Tibial artery (tissue), 4 donors: ENCODE results near the gene GPR25.
"Not testable (repeated sequence)": the region's sequence is repeated elsewhere in the genome, so short reads cannot be mapped to it uniquely, and the experiment has no call there.

Source experiments
- DNase-seq, 2 donors: peaks; one replicate each; pipeline ENCODE4 v3.0.0-alpha.2; 2019
- H3K27ac ChIP-seq, 2 donors: fragments of 200-600 bp; sonication (generic) in 1 of 2; 1 replicate in 1 of 2; 2 replicates in 1 of 2; pipeline ENCODE4 v1.5.1; 2018 to 2019; ENCODE audit warnings: mild to moderate bottlenecking in 1 of 2
- H3K27me3 ChIP-seq, 2 donors: fragments of 200-600 bp; sonication (generic) in 1 of 2; one replicate each; pipeline versions ENCODE4 v1.5.1 to v1.6.0; 2016 to 2019
- H3K36me3 ChIP-seq, 3 donors: fragments of 200-600 bp; sonication (generic) in 2 of 3; one replicate each; pipeline ENCODE4 v1.5.1; 2016 to 2019; ENCODE audit warnings: mild to moderate bottlenecking in 2 of 3
- H3K4me1 ChIP-seq, 4 donors: fragments of 200-600 bp; sonication (generic) in 2 of 4; 1 replicate in 3 of 4; 2 replicates in 1 of 4; pipeline ENCODE4 v1.5.1; 2016 to 2019
- H3K4me3 ChIP-seq, 2 donors: fragments of 200-600 bp; sonication (generic) in 1 of 2; 1 replicate in 1 of 2; 2 replicates in 1 of 2; pipeline ENCODE4 v1.5.1; 2018 to 2019; ENCODE audit warnings: mild to moderate bottlenecking in 2 of 2
- H3K9me3 ChIP-seq, 3 donors: fragments of 200-600 bp; sonication (generic) in 1 of 3; one replicate each; pipeline ENCODE4 v1.5.1; 2016 to 2019
- intact Hi-C: fragments of 100-400 bp; cut with DNase I; formaldehyde crosslinking; loops from one replicate; pipeline ENCODE4 v1.15.0; 2023; ENCODE audit warnings: low total_unique reads
- TF ChIP-seq, protein P1 (sequence below), 2 experiments: fragments of 200-600 bp in 1 of 2; fragments of 450-650 bp in 1 of 2; IDR thresholded peaks; one replicate each; pipeline ENCODE4 v1.5.1; 2017 to 2019; ENCODE audit warnings: antibody characterized with exemption in 2 of 2, mild to moderate bottlenecking in 1 of 2, moderate library complexity in 1 of 2

The GPR25 gene

GRCh38 chr1:200908191-200908868, 35.5 kb downstream of the GPR25 start:
- intact Hi-C loops, result no loop called here
- Histone ChIP-seq H3K27me3 (no peaks in the 10 kb centered on the region), H3K4me3 (no peak overlapping the region), H3K36me3 (no peaks in the 10 kb centered on the region), H3K4me1 (peaks cover 0 to 8% (median 0%) of the 10 kb centered on the region in 4 donors), H3K27ac (no peak overlapping the region), H3K9me3 (no peaks in the 10 kb centered on the region)
- DNase-seq, result no peak
- TF ChIP-seq, protein P1, sequence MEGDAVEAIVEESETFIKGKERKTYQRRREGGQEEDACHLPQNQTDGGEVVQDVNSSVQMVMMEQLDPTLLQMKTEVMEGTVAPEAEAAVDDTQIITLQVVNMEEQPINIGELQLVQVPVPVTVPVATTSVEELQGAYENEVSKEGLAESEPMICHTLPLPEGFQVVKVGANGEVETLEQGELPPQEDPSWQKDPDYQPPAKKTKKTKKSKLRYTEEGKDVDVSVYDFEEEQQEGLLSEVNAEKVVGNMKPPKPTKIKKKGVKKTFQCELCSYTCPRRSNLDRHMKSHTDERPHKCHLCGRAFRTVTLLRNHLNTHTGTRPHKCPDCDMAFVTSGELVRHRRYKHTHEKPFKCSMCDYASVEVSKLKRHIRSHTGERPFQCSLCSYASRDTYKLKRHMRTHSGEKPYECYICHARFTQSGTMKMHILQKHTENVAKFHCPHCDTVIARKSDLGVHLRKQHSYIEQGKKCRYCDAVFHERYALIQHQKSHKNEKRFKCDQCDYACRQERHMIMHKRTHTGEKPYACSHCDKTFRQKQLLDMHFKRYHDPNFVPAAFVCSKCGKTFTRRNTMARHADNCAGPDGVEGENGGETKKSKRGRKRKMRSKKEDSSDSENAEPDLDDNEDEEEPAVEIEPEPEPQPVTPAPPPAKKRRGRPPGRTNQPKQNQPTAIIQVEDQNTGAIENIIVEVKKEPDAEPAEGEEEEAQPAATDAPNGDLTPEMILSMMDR (IDR thresholded peaks at IDR 0.05), result no peak

DNA sequence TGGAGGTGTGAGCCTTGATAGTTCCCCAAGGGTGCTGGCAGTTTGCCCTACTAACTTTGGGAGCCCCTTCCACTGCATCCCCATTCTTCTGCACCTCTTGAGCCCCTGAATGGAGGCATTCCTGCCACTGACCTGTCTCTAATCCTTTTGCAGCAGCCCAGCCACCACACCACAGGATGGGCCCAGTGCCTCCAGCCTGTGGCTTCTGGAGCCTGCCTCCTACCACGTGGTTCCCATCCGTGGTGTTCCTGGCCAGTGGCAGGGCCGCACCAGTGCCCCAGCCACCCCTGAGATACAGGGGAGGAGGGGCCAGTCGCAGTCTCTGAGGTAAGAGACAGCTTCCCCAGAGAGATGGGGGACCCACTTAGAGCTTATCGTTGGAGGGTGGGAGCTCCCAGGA, 36.3 kb downstream of the GPR25 start:
- no peak overlapping the region for H3K27ac ChIP-seq
- no peaks in the 10 kb centered on the region for H3K27me3 ChIP-seq
- intact Hi-C loops, result no loop called here
- no peak for DNase-seq
- TF ChIP-seq, protein P1 (IDR thresholded peaks at IDR 0.05), result no peak
- no peaks in the 10 kb centered on the region for H3K9me3 ChIP-seq
- no peak overlapping the region for H3K4me3 ChIP-seq
- H3K4me1 ChIP-seq, result peaks cover 0 to 8% (median 0%) of the 10 kb centered on the region in 4 donors
- no peaks in the 10 kb centered on the region for H3K36me3 ChIP-seq

GRCh38 chr1:200909757-200910239, 37.0 kb downstream of the GPR25 start:
- no peaks in the 10 kb centered on the region for H3K36me3 ChIP-seq
- DNase-seq, result no peak
- no peak overlapping the region for H3K27ac ChIP-seq
- H3K27me3 ChIP-seq, result no peaks in the 10 kb centered on the region
- H3K4me1 ChIP-seq, result peaks cover 0 to 8% (median 0%) of the 10 kb centered on the region in 4 donors
- no peaks in the 10 kb centered on the region for H3K9me3 ChIP-seq
- TF ChIP-seq, protein P1 (IDR thresholded peaks at IDR 0.05), result no peak
- H3K4me3 ChIP-seq, result no peak overlapping the region
- intact Hi-C loops, result no loop called here

DNA sequence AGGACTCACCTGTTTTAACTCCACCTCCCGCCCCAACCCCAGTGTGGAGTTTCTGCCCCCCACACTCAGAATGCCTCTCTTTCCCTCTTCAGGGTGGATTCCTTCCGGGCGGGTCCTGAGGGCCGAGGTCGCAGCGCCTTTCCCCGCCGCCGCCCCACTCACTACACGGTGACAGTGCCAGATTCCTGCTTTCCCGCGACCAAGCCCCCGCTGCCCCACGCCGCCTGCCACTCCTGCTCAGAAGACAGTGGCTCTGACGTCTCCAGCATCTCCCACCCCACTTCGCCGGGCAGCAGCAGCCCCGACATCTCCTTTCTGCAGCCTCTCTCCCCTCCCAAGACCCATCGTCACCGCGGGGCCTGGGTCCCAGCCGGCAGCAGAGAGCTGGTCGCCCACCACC, 38.6 kb downstream of the GPR25 start:
- no peaks in the 10 kb centered on the region for H3K36me3 ChIP-seq

GRCh38 chr1:200911936-200912335, 39.2 kb downstream of the GPR25 start:
- H3K36me3 ChIP-seq, DNase-seq, H3K27ac ChIP-seq, intact Hi-C loops, H3K9me3 ChIP-seq, H3K27me3 ChIP-seq, H3K4me1 ChIP-seq, H3K4me3 ChIP-seq: not testable (repeated sequence)

More for the DNA sequence above, 38.6 kb downstream of the GPR25 start:
- intact Hi-C loops, result no loop called here
- Histone ChIP-seq H3K4me3 (no peak overlapping the region), H3K27me3 (no peaks in the 10 kb centered on the region), H3K27ac (no peak overlapping the region), H3K4me1 (peaks cover 0 to 8% (median 0%) of the 10 kb centered on the region in 4 donors), H3K9me3 (no peaks in the 10 kb centered on the region)
- TF ChIP-seq, protein P1 (IDR thresholded peaks at IDR 0.05), result no peak
- no peak for DNase-seq

DNA sequence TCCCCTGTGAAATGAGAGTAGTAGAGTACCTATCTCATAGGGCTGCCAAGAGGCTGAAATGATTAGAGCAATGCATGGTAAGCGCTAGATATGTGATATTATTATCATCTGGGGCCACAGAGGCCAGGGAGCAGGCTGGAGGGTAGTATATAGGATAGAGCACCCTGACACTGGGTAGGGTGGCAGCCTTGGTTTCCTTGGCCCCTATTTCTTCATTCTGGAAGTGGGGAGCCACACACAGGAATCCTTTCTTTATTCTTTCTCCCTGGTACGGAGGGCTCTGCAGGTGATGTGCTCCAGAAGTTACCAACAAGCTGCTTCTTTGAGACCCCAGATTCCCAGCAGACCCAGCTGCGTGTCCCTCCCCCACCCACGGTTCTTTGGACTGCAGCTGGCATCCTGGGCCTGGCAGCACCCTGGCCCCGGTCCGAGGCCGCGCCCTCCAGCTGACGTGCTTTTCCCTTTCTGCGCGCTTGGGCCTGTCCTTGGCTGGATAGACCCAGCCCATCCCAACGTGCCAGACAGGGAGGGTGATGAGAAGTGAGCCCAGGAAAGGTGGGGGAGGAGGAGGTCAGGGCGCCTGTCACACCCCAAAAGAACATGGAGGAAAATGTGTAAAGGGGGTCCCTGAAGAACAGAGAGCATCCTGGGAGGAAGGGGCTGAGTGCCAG, 40.1 kb downstream of the GPR25 start:
- DNase-seq, result no peak
- Histone ChIP-seq H3K36me3 (no peaks in the 10 kb centered on the region), H3K9me3 (no peaks in the 10 kb centered on the region), H3K27ac (no peak overlapping the region), H3K27me3 (no peaks in the 10 kb centered on the region), H3K4me1 (peaks cover 0 to 8% (median 2%) of the 10 kb centered on the region in 4 donors), H3K4me3 (no peak overlapping the region)
- intact Hi-C loops, result no loop called here
- TF ChIP-seq, protein P1 (IDR thresholded peaks at IDR 0.05), result no peak
